ENCODE results near the gene RGS7.
"Not testable (repeated sequence)": the region's sequence is repeated elsewhere in the genome, so short reads cannot be mapped to it uniquely, and the experiment has no call there.

RGS7 gene

DNA sequence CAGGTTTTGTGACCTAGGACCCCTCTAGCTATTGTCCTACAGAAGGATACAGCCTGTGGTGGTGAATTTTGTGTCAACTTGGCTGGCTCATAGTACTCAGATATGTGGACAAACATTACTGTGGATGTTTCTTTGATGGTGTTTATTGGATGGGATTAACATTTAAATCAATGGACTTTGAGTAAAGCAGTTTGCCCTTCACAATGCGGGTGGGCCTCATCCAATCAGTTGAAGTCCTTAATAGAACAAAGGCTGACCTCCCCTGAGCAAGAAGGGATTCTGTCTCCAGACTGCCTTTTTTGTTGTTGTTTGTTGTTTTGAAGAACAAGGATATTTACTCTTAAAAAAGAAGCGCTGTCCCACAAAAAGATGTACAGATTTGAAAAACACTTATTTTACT lies 535.1 kb downstream of the RGS7 start:
- DNase-seq, result no peak

DNA sequence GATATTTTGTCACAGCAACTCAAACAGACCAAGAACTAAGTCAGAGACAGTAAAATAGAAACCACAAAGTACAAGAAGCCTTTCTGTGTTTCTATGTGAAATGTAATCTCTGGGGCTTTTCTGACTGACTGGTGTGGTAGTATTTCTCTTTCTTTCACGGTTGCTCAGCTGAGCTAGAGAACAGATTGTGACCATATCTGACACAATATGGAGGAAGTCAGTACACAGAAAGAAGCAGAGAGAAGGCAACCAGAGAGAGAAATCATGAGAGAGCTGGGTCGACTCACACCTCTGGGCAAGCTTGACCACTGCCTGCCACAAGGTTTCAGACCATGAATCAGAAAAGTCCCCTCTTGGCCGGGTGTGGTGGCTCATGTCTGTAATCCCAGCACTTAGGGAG lies 536.2 kb downstream of the RGS7 start:
- DNase-seq, result no peak

DNA sequence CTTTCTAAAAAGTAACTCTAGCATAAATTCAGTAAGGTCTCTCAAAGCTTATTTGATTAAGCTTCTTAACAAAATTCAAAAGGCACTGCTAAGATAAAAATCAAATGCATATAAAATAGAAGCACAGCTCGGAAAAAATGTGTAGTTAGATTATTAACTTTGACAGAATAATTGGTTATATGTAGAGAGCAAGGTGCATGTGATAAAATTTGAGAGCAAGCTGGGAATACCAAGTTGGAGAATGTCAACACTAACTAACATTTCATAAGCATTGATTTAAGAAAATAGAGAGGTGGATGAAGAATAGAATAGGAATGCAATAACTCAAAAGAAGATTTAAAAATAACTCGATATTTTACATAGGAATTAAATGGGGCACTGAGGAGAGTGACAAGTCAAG lies 540.5 kb downstream of the RGS7 start:
- DNase-seq, result no peak

DNA sequence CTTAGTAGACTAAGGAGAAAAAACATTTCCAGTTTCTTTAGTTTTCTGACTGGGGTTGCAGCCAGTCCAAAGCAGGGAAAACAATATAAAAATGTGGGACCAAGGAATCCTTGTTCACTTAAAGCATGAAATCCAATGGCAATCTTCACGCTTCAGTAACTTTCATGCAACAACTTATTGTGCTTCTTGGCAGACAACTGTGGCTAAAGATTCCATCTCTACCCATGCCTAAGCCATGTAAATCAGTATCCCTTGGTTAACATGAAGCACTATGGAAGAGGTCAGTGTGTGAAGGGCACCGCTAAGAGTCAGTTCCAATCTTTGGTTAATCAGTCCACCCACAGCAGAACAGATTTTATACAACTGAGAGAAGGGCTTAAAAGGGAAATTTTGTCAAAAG lies 543.3 kb downstream of the RGS7 start:
- DNase-seq, result no peak

DNA sequence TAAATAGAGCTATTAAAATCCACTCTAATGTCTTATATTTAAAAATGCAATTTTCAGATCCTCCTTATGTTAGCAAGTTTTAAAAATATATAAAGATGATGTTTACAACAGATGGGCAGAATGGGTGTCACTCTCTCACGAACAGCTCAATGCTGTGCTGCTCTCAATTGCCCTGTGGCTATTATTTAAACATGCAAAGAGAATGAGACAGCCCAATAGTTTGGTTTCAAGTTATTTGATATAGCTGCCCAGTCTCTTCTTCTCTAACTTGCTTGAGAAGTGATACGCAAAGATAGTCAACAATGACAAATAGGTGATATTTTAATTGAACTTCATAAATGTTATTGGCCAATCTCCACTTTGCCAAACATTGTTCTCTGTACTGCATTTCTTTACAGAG lies 545.7 kb downstream of the RGS7 start:
- DNase-seq, result no peak

GRCh38 chr1:240808381-240808780 lies 548.6 kb downstream of the RGS7 start:
- DNase-seq, result no peak

DNA sequence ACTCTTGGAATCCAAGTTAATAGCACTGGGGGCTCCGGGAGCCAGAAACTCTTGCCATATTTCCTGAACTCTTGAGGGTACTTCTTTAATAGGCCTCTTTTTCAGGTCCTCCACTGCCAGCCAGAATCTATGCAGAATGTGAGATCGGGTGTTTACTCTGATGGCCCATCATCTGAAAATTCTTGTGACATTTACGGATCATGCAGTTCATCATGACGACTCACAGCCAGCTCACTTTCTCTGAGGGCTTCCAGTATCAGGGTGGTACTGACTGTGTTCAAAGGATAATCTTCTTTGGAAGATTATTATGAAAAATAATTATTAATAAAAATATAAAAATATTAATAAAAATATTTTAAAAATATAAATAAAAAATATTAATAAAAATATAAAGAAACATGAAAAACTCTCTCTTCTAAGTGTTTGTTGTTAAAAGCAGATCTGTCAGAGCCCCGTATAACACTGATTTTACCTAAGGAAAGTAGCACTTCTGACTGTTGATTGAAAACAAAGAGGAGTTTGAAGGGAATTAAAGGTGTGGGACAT lies 550.7 kb downstream of the RGS7 start:
- DNase-seq, result peak; percentile 24

DNA sequence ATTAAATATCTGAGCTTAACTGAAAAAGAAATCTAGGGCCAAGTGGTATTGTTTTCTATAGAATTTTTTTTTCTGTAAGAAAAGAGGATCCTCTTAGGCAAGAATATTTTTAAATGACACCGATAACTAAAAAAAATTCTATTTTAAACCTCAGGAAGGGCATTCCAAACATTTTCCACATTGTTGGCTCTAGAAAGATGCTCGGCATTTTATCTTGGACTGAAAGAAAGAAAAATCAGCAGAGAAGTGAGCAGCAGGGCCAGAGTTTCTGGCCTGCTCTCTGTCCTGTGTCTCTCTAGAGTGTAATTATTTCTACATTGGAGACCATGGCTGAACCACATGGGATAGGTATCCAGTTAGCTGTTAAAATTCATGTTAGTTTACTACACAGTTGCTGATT lies 552.5 kb downstream of the RGS7 start:
- peak; percentile 67 for DNase-seq

DNA sequence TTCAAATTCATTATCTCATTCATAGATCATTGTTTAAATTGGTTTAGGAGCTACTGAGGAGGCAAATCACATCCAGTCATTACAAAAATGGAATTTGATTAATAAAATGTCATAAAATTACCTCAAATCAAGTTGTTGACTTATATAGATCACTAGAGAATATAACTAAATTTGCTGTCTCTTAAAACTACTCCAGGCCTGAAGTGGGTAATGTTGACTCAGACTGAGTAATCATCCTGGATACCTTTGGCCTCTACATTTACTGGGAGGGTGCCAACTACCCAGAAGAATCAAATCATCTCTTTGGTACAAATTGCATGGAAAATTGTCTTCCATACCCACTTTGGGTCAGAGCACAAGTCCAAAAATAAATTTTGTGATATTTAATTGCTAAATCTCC lies 553.9 kb downstream of the RGS7 start:
- DNase-seq, result peak; percentile 44

GRCh38 chr1:240802271-240802670 lies 554.7 kb downstream of the RGS7 start:
- DNase-seq, result no peak

DNA sequence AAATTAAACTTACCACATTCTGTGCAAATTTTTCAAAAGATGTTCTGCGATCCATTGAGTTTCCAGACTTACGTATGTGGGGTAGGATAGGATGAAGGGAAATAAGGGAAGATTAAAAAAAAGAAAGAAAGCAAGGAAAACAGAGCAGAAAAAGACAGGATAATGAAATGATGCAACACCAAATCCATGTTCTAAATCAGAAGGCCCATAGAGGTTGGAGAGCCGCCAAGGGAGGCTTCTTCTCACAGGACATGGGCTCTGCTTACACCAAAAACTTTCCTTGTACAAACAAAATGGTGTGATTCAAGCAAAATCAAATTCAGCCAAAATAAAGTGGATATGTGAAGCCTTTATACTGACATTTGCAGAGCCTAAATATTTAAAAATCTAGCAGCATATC lies 555.6 kb downstream of the RGS7 start:
- peak; percentile 77 for DNase-seq

DNA sequence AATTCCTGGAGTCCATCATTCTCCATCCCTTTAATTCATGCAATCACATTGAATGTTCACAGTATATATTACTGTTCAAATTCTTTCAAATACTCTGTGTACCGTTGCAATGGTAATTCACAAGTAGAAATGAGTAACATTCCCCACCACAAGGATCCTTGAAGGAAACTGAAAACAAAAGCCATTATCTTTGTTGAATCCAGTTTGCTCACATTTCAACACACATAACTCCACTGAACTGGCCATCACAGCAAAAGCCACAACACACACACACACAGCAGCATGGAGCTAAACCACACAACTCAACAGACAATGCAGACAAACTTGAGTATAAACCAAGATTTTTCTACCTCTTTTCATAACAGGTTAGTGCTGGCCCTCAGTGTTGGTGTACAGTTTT lies 556.7 kb downstream of the RGS7 start:
- no peak for DNase-seq

DNA sequence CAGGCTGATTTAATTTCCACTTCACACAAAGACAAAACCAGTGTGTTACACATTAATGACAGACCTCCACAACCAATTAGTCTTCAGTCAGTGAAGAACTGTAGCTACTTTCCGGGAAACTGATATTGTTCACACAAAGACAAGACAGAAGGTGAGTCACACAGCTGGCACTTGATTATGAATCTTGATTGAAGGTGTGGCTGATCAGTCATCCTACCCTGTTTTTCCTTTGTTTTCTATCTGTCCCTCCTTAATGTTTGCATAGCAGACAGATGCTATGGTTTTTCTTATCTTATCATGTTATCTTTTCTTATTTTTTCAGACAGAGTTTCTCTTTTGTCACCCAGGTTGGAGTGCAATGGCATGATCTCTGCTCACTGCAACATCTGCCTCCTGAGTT lies 560.0 kb downstream of the RGS7 start:
- no peak for DNase-seq

DNA sequence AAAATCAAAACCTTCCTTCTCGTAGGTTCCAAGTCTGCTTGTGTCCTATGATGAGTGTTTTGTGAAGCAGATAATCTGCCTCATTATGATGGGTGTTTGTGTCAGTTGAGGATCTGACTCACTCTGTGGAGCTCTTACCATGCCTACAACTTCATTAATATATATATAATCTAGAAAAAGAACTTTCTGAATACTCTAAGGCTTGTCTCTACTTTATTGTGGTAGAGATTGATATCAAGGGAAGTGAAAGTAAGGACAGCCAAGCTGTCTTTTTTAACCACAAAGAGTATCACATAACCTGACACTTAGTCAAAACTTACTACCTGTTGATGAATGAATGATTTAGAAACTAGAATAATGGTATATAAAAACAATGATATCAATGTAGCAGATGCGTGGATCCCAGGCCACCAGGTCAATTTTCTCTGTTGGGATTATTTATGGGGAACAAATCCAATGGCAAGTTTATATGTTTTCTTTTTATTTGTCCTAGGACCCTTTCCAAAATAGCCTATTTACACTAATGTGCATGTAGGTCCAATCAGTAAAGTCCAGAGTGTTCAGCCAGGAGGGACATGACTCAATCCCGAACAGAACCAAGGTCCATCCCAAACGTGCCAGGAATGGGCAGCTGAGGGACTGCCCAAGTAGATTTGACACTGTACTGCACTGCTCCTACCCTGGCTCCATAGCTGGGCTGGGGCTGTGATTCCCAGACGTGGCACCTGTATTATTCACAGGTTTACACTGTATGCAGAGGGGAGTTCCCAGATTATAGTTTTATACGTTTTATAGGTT lies 562.8 kb downstream of the RGS7 start:
- DNase-seq, result no peak

DNA sequence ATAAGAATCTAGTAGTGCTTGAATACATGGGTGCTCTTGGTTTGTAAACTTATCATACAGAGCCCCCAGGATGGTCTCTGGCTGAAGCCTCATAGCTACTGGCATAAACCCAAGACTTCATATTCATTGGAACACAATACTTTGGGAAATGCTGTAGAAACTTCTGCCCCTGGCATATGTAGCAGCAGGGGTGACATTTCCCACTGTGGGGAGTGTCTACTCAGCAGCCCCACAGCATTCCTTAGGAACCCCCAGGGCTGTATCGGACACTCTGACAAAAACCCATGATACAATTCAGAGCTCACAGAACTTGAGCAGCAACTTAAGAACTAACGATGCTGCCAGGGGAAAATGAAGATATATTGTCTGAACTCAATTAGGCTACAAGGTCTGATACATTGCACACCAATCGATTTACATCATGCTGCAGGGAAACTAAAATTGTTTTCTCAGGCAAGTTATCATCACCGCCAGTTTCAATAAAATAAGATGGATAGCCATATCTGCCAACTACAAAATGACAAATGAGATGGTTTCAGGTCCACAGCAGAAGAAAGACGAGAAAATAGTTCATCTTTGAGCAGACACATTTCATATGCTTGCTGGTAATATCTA lies 564.0 kb downstream of the RGS7 start:
- DNase-seq, result no peak

GRCh38 chr1:240790856-240791255 lies 566.1 kb downstream of the RGS7 start:
- peak; percentile 37 for DNase-seq

- no peak for DNase-seq
Measured at GRCh38 chr1:240786880-240787279, 570.1 kb downstream of the RGS7 start.

DNA sequence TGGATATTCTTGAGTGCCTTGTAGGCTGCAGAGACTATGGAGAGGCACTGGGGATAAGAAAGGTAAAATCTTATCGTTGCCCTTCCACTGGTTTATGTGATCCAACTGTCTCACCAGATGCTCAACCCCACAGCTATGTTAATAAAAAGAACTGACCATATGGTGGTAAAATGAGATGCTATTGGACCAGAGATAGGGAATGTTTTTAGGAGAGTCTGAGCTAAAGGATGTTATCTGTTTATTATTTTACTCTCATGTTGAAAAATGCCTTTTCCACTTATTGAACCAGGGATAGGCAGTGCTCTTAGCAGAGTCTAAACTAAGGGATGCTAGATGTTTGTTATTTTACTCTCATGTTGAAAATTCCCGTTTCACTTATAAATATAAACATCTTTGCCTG lies 572.2 kb downstream of the RGS7 start:
- DNase-seq, result no peak

- not testable (repeated sequence) for DNase-seq
Measured at GRCh38 chr1:240783728-240784137, 573.3 kb downstream of the RGS7 start.

DNA sequence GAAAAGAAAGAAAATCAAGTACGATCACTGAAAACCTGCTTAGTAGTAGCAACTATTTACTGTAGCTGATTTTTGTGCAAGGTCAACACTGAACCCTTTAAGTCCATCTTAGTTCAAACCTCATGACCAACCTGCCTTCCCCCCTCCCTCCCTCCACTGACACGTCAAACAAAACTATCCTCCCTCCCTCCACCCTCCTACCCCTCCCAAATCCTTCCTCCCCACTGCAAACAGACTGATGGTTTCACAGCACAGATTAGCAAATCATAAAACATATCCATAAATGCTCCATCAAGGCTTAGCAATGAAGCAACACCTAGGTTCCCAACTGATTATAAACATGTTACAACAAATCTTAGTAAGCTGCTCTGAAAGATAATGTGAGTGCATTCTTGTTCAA lies 580.8 kb downstream of the RGS7 start:
- DNase-seq, result no peak

DNA sequence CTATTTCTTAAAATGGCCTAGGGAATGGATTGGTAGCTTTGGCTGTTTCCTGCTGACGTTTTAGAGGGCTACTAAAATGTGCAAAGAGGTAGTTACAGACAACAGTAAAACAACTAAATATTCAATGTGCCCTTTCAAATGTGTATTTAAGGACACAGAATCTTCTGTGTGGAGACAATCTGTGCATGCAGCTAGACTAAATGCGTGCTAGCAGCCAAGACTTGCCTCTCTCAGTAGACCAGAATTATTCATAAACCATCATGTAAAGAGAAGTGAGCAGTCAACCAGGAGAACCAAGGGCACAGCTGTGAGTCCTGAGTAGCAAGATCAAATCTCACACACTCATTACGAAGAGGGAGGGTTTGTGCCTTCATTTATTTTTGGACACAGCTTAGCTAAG lies 584.9 kb downstream of the RGS7 start:
- DNase-seq, result no peak

- DNase-seq, result no peak
Measured at GRCh38 chr1:240771450-240771849, 585.6 kb downstream of the RGS7 start.

- DNase-seq, result no peak
Measured at GRCh38 chr1:240768979-240769378, 588.0 kb downstream of the RGS7 start.

- DNase-seq, result peak; percentile 28
Measured at GRCh38 chr1:240766831-240767230, 590.2 kb downstream of the RGS7 start.
